ENCODE measurements around the gene NRROS.

DNA sequence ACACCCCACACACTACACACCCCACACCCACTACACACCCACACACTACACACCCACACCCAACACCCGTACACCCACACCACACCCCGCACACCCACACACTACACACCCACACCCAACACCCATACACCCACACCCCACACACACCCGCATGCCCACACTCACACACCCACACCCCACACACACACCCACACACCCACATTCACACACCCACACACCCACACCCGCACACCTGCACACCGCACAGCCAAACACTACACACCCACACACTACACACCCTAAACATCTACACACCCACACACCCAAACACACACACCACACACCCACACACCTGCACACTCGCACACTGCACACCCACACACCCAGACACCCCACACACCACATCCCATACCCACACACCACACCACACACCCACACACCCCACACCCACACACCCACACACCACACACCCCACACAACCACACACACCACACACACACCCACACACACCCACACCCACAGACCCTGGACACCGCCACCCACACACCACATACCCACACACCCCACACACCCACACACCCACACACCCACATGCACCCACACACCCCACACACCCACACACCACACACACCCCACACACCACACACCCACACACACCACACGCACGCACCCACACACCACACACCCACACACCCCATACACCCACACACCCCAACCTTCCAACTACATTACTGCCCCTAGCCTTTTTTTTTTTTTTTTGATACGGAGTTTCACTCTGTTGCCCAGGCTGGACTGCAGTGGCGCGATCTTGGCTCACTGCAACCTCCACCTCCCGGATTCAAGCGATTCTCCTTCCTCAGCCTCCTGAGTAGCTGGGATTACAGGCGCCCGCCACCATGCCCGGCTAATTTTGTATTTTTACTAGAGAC is 55.7 kb downstream of the NRROS start:
- TF ChIP-seq, protein P1, sequence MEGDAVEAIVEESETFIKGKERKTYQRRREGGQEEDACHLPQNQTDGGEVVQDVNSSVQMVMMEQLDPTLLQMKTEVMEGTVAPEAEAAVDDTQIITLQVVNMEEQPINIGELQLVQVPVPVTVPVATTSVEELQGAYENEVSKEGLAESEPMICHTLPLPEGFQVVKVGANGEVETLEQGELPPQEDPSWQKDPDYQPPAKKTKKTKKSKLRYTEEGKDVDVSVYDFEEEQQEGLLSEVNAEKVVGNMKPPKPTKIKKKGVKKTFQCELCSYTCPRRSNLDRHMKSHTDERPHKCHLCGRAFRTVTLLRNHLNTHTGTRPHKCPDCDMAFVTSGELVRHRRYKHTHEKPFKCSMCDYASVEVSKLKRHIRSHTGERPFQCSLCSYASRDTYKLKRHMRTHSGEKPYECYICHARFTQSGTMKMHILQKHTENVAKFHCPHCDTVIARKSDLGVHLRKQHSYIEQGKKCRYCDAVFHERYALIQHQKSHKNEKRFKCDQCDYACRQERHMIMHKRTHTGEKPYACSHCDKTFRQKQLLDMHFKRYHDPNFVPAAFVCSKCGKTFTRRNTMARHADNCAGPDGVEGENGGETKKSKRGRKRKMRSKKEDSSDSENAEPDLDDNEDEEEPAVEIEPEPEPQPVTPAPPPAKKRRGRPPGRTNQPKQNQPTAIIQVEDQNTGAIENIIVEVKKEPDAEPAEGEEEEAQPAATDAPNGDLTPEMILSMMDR (IDR thresholded peaks at IDR 0.05; ENCODE audit: insufficient read depth, low read length), result no peak
- TF ChIP-seq REST (IDR thresholded peaks at IDR 0.05; ENCODE audit: insufficient replicate concordance, low read depth) (no peak), SPI1 (IDR thresholded peaks at IDR 0.05; ENCODE audit: borderline replicate concordance, low read depth) (no peak)

Data from HL-60 (cell line).